Activated CD8-positive, alpha-beta memory T cell treated with anti-CD3 and anti-CD28 coated beads for 48 hours (primary cell): ENCODE measurements around the gene ATXN2.

ENCODE experiments used
- DNase-seq, 3 experiments: peaks; one replicate each; pipeline ENCODE4 v3.0.0-alpha.2; 2020; ENCODE audit warnings: low read depth in 2 of 3, low spot score in 2 of 3

The ATXN2 gene

DNA sequence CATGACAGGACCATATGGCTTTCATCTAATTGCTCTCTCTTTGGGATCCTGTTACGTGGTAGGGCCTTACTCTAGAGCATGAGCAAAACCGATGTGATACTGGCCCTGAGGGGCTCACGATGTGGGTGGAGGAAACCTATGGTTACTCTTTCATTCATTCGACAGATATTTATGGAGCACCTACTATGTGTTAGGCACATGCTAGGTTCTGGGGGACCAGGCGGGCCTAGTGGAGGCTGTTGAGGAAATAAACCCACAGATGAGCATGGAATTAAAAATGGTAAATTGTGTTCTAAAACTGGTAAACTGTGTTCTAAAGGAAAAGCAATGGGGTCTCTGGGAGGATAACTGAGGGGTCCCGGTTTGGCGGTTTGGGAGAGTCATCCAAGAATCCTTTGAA is 178.6 kb downstream of the ATXN2 start:
- DNase-seq = no peak

DNA sequence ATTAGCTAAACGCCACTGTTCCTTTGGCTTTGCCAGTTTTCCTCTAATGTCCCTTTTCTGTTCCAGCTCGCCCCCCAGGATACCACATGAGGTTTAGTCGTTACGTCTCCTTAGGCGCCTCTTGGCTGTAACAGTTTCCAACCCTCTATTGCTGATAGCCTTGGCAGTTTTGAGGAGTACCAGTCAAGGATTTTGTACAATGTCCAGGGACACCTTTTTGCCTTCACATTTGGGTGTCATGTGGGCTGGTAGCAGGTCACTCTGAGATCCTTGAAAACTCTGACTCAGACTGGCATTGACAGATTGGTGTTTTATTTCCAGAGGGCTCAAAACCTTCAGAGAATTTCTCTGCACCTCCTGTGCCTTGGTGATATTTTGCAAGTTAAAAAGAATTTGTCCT is 179.3 kb downstream of the ATXN2 start:
- no peak for DNase-seq

DNA sequence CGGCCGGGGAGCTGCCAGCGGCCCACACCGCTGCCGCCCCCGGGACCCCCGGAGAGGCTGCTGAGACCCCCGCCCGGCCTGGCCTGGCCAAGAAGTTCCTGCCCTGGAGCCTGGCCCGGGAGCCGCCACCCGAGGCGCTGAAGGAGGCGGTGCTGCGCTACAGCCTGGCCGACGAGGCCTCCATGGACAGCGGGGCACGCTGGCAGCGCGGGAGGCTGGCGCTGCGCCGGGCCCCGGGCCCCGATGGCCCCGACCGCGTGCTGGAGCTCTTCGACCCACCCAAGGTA is 180.6 kb downstream of the ATXN2 start:
- no peak for DNase-seq

DNA sequence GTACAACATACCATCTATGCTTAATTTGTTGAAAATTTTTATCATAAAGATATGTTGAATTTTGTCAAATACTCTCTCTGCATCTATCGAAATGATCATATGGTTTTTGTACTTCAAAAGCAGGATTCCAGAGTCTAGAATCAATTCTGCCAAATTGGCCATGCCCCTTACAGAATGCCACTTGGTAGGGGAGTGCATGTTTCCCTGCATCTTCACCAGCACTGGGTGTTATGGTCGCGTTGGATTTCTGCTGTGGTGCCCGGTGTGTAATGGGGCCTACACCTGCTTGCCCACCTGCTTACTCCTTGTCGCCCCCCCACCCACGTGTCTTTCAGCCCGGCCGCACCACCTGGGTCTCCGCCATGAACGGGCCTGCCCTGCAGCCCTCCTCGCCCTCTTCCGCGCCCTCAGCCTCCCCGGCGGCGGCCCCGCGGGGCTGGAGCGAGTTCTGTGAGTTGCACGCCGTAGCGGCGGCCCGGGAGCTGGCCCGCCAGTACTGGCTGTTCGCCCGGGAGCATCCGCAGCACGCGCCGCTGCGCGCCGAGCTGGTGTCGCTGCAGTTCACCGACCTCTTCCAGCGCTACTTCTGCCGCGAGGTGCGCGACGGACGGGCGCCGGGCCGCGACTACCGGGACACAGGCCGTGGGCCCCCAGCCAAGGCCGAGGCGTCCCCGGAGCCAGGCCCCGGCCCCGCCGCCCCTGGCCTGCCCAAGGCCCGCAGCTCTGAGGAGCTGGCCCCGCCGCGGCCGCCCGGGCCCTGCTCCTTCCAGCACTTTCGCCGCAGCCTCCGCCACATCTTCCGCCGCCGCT is 181.1 kb downstream of the ATXN2 start:
- no peak for DNase-seq

DNA sequence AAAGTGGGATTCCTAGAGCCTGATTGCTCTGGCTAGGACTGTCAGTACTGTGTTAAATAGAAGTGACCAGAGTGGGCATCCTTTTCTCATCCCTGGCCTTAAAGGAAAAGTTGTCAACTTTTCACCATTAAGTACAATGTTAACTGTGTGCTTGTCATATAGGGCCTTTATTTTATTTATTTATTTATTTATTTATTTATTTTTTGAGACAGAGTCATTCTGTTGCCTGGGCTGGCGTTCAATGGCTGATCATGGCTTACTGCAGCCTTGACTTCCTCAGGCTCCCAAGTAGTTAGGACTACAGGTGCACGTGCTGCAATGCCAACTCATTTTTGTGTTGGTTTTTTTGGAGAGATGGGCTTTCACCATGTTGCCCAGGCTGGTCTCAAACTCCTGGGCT is 181.8 kb downstream of the ATXN2 start:
- DNase-seq = no peak

DNA sequence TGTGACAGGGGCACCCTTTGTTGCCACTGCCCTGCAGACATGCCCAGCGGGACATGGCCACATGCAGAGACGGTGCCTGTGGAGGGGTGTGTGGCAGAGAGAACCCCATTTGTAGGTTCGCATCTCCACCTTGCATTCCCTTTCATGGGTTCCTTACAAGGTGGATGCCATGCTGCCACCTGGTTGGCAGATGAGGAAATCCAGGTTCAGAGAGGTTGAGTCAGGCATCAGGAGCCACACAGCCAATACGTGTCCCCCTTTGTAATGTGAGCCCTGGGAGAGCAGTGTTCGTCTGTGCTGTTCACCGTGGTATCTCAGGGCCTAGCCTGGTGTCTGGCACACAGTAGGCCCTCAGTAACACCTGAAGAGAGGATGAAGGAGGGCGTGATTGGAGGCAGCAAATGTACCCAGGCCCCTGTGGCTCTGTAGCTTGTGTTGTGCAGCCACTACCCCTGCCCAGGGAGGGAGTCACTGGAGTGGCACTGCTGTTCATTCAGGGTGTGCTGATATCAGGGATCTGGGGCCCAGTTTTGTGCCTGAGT is 184.3 kb downstream of the ATXN2 start:
- no peak for DNase-seq

DNA sequence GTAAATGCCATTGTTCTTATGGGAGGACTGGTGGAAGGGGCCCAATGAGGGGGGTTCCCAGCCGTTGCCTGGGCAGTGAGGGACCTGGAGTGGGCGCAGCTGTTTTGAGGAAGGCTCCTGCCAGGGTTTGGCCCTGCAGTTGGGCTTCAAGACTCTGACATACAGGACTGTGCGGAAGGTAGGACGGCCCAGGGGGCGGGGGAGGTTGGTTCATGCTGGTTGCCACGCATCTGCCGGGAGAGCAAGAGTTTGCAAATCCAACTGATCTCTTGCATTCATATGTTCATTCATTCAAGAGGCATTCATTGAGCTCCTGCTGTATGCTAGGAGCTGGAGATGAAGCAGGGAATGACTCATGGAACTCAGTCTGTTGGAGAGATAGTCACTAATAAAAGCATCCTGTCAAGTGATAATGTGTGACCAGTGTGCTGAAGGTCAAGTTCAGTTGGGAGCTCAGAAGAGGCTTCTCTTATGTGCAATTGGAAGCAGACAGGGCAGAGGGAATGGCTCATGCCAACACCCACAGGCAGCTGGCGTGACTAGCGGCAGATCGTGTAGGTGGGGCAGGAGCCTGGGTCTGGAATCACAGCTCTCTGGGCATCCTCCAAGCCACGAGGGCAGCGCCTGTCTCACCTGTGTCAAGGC is 185.6 kb downstream of the ATXN2 start:
- no peak for DNase-seq

DNA sequence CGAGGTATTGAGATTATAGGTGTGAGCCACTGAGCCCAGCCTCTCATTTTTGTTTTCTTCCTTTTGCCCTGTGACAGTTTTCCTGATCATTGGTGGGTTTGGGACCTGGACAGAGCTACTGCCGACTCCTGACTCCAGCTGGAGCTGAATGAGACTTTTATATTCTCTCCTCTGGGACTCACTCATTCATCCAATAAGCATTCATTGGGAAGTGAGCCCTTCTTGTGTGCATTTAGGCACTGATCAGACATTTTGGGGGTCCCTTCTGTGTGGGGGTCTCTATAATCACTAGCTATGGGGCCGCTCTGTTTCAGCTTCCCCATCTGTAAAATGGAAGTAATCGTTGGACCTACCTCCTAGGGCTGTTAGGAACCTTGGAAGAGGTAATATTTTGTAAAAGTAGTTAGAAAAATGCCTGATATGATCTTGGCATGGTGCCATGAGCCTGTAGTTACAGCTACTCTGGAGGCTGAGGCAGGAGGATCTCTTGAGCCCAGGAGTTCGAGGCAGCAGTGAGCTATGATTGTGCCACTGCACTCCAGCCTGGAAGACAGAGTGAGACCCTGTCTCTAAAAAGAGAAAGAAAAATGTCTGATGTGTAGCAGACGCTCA is 186.2 kb downstream of the ATXN2 start:
- no peak for DNase-seq

DNA sequence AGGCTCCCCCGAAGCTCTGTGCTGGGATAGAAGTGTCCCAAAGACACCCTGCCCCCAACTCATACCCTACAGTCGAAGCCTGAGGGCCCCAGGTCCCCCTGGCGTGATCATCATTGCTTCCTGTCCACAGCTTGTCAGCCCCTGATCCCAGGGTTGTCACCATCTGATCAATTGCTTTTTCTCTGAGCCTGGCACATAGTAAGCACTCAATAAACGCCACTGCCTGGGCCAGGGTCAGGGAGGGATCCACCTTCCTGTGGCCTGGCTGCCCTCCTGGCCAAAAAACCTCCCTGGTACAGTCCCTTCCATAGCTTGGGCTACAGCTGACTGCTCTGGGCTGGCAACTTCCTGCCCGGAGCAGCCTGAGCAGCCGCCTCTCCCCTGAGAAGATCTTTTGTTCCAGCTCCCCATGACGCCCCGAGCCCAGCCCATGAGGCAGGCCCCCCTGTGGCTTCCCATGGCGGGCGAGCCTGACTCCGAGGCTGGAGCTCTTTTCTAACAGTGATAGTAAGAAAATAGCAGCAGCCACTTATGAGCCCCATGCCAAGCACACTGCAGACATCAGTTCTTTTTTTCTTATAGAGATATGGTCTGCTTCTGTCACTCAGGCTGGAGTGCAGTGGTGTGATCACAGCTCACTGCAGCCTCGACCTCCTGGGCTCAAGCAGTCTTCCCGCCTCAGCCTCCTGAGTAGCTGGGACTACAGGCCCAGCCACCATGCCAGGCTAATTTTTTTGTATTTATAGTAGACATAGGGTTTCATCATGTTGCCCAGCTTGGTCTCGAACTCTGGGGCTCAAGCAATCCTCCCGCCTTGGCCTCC is 186.9 kb downstream of the ATXN2 start:
- DNase-seq = no peak

DNA sequence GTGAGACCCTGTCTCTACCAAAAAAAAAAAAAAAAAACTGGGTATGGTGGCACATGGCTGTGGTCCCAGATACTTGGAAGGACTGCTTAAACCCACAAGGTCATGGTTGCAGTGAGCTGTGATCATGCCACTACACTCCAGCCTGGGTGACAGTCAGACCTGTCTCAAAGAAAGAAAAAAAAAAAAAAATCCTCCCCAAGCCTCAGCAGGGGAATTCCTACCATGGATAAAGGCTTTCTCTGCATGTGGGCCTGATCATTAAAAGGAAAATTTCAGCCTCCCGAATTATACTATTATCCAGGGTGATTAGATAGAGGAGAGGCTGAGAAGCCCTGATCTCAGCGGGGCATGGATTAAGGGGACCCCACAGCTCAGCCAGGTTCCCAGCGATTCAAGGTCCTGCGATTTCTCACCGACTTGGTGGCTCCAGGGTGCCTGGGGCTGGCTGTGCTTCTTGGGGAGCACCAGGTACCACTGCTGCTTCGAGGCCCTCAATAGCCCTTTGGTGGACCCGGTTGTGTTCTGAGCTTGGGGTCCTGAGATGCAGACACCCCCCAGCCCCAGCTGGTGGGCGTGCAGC is 187.8 kb downstream of the ATXN2 start:
- DNase-seq = no peak

DNA sequence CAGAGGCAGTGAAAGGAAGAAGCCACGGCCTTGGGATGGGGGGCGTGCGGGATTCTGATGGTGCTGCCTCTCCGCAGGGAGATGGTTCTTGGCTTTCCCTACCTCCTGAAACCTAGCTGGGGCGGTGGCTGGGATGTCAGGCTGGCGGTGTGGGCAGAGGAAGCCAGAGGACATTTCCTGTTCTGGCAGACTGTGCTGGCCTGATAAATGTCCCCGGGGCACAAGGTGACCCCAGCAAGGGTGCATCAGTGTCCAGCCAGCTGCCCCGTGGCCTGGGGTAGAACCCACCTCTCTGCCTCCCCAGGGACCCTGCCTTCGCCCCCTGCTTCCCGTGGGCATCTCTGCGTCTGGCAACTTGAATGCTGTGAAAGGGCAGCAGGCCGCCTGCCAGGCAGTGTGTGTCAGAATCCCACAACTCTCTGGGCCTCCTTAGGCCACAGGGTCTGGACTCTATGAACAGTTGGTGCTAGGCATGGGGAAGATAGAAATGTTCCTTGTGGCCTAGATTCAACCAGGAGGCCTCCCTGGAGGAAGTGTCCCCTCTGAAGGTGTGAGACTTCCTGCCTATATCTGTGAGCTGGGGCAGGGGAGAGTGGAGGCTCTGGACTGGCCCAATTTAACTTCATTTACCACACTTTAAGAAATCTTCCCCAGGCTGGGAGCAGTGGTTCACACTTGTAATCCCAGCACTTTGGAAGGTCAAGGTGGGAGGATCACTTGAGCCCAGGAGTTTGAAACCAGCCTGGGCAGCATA is 188.5 kb downstream of the ATXN2 start:
- no peak for DNase-seq

DNA sequence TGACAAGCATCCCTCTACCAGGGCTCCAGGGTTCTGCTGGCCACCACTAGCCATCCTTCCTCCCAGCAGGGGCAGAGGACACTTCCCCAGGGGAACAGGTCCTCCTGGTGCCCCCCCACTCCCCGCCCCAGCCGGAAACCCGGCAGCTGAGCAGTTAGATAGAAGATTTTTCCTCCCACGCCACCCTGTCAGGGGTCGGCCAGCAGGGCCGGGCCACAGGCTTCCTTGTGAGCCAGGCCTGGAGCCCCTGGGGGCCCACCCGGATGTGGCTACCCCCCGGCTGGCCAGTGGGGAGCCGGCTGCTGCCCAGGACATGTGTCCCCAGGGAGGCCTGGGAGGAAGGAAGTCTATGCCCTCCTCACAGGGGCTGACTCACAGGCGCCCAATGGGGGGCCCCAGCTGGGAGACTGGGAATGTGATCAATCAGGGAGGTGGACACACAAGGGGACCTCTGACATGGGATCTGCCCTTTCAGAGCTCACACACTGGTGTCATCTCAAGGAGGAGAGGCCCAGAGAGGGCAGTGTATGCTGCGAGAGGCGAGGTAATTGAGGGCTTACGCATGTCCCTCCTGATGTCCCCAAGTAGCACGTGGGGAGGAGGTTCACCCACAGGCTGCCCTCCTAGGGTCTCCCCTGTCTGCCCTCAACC is 189.2 kb downstream of the ATXN2 start:
- no peak for DNase-seq

DNA sequence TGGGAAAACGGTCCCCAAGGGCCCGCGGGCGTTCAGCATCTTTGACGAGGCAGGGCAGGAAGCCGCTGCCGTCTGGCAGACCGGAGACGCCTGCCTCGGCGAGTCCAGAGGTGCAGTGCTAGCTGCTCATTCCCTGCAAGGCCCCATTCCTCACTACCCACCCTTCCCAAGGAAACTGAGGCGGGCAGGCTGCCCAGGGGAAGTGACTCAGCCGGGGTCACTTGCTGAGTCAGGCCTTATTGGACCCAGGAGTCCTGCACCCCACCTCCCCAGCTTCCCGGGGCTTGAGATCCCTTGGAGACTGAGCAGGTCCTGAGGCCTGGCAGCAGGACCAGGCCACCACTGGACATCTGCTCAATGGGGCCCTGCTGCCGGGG is 189.7 kb downstream of the ATXN2 start:
- no peak for DNase-seq

DNA sequence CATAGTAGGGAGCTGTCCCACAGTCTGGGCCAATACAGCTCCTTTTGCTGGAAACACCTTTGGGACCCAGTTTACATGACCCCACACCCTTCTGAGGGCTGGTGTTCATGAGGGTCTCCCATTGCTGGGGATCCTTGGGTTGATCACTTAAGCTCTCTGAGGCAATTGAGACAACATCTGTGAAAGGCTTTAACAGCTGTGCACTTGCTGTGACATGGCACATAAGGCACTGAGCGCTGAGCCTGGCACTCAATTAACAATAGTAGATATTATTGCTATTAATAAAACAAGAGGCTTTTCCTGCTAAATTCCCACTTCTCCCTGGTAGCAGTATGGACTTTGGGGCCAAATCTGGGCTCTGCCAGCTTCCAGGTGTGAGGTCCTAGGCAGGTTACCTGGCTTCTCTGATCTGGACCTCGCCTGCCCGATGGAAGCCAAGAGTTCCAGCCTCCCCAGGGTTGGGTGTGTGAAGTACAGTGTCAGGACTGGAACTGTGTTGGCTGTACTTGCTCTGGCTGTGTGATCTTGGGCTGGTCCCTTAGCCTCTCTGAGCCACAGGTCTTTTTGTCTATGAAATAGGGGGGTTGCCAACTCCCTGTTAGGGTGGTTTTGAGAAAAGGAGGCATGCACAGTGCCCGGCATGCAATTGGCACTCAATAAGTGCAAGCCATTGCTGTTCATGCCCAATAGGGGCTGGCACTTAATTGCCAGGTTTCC is 190.3 kb downstream of the ATXN2 start:
- DNase-seq = no peak

DNA sequence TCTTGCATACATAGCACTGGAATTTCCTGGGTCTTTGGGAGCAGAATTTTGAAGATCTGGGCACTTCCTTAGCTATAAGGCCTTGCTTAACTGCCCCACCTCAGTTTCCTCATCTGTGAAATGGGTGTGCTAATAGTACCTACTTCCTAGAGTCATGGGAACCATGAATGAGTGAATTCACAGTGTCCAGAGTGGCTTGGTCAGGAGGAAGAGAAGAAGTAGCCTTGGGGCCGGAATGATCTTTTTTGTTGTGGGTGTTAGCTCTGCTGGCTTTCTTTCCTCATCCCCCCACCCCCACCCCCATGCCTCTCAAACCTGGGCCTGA is 191.0 kb downstream of the ATXN2 start:
- no peak for DNase-seq

DNA sequence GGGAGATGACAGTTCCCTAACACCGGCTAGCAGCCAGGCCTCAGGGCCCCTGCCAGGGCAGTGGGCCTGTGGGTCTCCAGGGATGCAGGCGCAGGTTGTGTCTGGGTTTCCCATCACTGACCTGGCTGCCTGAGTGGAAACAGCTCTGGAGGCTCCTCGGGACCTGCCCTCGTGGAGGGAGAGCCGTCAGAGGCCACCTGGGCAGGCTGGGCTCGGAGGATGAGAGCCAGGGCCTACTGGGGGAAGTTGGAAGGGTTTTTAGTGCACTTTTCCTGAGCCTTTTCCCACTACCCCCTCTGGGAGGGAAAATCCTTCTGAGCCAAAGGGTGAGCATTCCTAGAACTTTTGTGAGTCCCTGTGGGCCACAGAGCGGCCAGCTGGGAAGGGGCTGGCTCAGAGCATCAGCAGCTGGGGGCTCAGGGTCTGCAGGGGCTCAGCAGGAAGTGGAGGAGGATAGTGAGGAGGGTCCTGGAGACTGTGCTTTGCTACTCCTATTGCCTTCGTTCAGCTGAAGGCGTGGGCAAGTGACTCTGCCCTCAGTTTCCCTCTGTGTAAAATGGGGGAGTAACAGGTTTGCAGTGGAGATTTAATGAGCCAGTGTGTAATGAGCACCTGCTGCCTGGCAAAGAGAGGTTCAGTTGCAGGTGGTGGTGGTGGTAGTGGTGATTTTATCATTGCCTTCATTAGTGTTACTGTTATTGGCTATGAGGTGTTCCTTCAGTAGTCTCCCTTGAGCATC is 191.6 kb downstream of the ATXN2 start:
- no peak for DNase-seq

DNA sequence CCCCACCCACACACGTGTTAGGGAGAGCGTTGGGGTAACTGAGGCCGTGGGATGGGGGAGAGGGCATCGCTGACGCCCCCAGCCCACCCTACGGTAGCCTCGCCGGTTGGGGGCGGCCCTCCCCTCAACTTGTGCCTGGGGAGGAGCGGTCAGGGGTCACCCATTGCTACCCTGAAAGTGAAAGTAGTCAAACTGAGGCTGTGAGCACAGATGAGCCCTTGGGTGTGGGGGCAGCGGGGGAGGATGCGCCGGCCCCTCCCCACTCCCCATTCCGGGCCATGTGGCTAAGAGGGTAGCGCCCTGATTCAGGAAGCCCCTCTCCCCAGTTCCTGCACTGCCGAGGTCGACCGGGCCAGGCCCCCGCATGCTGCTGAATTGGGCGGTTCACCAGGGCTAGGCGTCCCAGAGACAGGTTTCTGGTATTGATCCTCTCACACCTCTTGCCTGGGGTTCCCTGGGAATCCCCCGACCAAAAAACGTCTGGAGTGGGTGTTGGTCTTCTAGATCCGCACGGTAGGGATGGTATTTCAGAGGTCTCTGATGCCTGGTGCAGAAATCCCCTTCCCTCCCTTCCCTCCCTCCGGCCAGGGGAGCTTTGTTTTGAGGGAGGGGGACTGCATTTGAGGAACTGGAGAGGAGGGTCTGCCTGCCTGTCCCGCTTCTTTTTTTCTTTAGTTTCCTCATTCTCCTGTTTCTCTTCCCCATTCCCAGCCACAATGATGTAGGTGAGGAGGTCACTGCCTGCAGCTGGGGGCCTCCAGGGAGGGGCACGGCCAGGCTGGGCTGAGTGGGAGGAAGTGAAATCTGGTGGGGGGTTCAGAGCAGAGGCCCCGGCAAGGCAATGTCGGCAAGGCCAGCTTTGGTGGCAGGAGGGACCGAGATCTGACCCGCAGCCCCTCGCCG is 192.4 kb downstream of the ATXN2 start:
- peak in 1 of 3 experiments; percentile 55 for DNase-seq
